Measurements from ENCODE around the gene PNPLA1.

- TF ChIP-seq CTCF (IDR thresholded peaks at IDR 0.05): no peak
- TF ChIP-seq ZFX (IDR thresholded peaks at IDR 0.05; ENCODE audit: borderline replicate concordance): no peak
These were observed 52.7 kb downstream of the PNPLA1 start for GRCh38 chr6:36322591-36322990.

Data from 22Rv1 (cell line).